Skin epidermis (tissue), 12 donors: ENCODE measurements around the gene CFAP97D1.

ENCODE experiments used
- H3K27ac ChIP-seq, 21 experiments: fragments of 200-600 bp; sonication (generic) in 11 of 21; one replicate each; pipeline ENCODE4 v1.5.0; 2020; ENCODE audit warnings: mild to moderate bottlenecking in 3 of 21, inconsistent platforms in 2 of 21, moderate library complexity in 2 of 21
- H3K4me3 ChIP-seq, 7 experiments: fragments of 200-600 bp; sonication (generic) in 2 of 7; one replicate each; pipeline ENCODE4 v1.5.0; 2020; ENCODE audit warnings: inconsistent platforms in 2 of 7, mild to moderate bottlenecking in 2 of 7, moderate library complexity in 1 of 7

The CFAP97D1 gene

DNA sequence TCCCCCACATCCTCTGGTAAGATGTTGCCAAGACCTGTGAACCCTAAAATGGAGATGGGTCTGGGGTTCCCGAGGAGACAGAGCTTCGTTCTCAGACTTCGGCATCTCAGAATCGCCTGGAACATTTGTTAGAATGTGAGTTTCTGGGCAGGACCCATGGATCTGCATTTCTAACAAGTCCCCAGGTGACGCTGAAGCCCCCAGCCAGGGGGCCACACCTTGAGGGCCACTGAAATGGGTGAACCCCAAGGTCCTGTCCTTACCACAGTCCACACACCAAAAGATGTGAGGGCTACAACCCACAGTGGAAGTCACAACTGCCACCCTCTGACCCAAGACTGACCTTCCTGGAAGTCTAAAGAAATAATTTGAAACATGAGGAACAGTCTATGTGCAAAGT is 38.7 kb downstream of the CFAP97D1 start:
- Histone ChIP-seq H3K4me3 (no peak overlapping the region), H3K27ac (no peak overlapping the region)

DNA sequence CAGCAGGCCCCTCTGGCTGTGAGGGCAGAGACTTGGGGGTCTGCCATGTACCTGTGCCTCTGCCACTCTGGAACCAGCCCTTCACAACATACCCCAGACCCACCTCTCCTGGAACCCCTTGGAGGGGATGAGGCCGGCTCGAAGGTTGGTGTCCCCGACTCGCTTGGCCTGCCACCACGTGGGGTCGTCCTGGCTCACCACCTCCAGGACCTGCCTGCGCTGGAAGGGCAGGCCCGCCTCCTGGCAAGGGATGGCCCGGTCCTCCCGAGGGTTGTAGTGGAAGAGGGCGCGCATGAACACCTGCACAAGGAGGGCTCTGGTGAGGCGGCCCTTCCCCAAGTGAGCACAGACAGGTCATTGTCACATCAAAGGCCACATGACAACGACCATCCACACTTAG is 40.5 kb downstream of the CFAP97D1 start:
- no peak overlapping the region for H3K27ac ChIP-seq

GRCh38 chr17:43822570-43823190 is 42.4 kb downstream of the CFAP97D1 start:
- Histone ChIP-seq H3K27ac (no peak overlapping the region), H3K4me3 (no peak overlapping the region)

More for the DNA sequence above, 40.5 kb downstream of the CFAP97D1 start:
- no peak overlapping the region for H3K4me3 ChIP-seq

- Histone ChIP-seq H3K27ac (no peak overlapping the region), H3K4me3 (no peak overlapping the region)
Observed at GRCh38 chr17:43823350-43824084, 43.3 kb downstream of the CFAP97D1 start.

DNA sequence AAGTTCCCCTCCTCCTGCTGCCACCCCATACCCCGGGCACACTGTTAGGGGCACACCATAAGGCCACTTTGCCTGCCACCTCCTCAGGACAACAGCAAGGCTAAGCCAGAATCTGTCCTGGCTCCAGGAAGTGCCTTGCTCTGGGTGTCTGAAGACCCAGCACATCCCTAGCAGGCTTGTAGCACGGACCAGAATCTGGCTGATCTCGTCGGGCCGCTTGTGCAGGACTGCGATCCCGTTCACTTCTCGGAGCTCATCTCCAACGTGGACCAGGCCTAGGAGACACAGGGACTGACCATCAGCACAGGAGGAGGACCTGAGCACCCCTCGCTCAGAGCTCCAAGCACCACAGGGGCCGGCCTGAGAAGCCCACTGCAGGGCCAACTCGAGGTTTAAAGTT is 45.3 kb downstream of the CFAP97D1 start:
- no peak overlapping the region for H3K27ac ChIP-seq
- H3K4me3 ChIP-seq: no peak overlapping the region

GRCh38 chr17:43826206-43826605 is 46.0 kb downstream of the CFAP97D1 start:
- Histone ChIP-seq H3K27ac (no peak overlapping the region), H3K4me3 (no peak overlapping the region)

DNA sequence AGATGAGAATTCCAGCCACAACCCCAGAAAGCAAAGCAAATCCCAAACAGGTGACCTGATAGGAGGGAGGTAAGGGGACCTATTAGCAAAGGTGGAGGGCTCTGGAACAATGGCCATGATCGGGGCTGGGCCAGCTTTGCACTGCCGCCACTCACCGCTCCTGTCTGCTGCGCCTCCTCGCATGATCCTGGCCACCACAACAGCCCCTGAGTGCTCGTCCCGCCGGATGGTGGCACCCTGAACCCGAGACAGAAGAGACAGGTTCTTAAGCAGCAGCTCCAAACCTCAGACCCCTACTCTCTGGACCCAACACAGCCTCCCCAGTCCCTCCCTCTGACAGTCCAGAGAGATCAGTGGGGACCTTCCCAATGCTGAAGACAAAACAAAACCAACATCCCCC is 47.4 kb downstream of the CFAP97D1 start:
- Histone ChIP-seq H3K27ac (no peak overlapping the region), H3K4me3 (no peak overlapping the region)

GRCh38 chr17:43829738-43830137 is 49.5 kb downstream of the CFAP97D1 start:
- no peak overlapping the region for H3K4me3 ChIP-seq
- H3K27ac ChIP-seq: no peak overlapping the region

DNA sequence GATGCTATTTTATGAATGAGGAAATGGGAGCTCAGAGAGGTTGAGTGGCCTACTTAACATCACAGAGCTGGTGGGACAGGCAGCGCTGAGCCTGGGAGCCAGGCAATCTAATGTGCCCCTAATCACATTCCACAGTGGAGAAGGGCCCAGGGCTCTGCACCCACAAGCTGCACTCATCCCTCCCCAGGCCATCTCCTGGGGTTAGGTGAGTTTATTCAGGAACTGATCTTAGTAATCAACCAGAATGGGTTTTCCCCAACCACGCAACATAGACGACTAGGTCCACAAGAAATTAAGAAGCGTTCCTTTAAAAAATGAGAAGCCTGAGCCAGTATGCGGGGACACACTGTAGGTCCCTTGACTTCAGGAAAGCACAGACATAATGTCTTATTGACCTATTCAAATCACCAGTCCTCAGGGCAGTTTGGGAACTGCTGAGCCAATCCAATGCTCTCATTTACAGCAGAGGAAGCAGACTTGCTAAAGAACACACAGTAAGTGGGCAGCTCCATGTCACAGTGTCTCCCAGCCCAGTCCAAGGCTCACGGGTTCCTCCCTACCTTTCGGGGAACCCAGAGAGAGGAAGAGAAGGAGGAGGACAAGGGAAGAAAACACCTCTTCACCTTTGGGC is 50.4 kb downstream of the CFAP97D1 start:
- Histone ChIP-seq H3K27ac (no peak overlapping the region), H3K4me3 (no peak overlapping the region)

DNA sequence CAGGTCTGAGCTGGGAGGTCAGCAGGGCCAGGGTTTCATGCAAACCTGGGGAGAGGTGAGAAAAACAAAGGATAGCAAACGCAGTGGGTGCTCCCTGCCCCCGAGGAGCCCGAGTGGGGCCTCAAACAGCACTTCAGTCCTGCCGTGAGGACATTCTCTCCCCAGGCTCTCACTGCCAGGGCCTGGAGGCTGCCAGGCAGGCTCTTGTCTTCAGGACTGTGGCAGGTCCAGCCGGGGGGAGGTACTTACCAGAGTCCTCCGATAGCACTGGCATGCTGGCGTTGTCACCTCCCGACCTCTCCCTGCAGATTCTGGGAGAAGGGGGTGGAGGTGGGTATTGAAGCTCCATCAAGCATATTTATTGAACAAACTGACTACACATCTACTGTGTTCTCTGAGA is 51.4 kb downstream of the CFAP97D1 start:
- no peak overlapping the region for H3K27ac ChIP-seq
- peak overlapping the region in 1 of 7 experiments; percentile 77 for H3K4me3 ChIP-seq

DNA sequence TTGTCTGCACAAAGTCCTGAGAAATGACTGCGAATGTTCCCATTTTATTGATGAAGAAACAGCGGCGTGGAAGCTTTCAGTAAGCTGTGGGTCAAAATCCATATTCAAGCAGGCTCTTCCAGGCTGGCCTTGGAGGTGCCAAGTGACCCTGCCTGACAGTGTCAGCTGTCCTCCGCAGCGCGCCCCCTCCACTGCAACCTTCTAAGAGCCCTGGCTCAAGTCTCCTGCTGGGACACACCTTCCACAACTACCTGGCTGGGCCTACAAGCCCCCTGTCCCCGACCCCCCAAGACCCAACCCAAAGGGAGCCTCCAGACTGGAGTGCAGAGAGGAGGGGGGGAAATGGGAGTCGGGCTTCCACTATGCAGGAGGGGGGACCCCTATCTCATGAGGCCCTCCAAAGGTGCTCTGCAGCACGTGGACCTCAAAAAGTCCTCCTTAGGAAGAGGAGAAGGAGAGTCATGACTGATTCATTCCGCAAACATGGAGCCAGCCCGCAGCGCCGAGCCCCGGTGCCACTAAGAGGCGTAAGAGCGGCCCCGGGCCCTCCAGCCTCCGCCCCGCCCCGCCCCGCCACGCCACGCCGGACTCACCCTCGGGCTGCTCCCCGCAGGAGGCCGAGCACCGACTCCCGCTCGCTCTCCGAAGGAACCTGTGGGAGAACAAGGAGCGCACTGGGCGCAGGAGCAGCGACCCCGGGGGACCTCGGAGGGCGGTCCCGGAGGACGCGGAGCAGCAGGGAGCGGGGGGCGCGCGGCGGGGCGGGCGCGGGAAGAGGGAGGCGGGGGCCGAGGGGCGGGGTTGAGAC is 52.1 kb downstream of the CFAP97D1 start:
- Histone ChIP-seq H3K27ac (peak overlapping the region in 20 of 21 experiments; percentile 6 to 84 (median 70)), H3K4me3 (peak overlapping the region; percentile 66 to 81 (median 75))

DNA sequence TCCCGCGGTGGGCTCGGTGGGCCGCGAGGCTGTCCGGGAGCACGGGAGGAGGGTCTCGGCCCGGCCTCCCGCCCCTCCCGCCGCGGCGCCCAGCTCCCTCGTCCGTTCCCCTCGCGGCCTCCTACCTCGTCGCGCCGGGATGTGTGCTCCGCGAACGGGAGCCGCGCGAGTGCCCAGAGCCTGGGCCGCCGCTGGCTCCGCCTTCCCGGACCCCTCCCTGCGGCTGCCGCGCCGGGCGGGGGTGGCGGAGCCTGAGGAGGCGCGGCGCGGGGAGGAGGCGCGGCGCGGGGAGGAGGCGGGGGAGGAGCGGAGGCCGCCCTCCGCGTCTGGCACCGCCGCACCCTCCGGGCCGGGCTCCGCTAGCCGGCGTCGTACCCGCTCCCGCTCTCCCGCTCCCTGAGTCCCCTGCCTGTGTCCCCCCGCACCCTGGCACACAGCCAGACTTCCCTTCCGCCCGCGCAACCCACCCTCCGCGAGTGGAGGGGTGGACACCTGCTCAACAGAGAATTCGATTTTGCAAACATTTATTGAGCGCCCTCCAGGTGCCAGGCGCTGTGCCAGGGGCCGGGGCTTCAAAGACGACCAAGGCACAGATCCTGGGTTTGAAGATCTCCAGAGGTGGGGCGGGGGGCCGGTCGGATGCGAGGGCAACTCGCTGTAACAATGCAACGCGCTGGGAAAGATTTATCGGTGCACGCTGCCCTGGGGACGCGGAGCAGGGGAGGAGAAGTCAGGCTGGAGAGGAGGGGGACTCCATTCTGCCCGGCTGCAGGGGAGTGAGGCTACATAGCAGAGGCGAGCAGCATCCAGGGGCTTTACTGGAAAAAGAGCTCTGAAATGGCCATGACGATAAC is 53.0 kb downstream of the CFAP97D1 start, which contains the start of gene MPP3:
Gene MPP3, minus strand, starts transcription at position 171 of the 854 bp plus-strand sequence. CDS start 1,240 bp downstream, outside the sequence.
- Histone ChIP-seq H3K4me3 (peak within 1 kb of the TSS; percentile 66 to 81 (median 75)), H3K27ac (peak within 1 kb of the TSS in 20 of 21 experiments; percentile 6 to 84 (median 70))

DNA sequence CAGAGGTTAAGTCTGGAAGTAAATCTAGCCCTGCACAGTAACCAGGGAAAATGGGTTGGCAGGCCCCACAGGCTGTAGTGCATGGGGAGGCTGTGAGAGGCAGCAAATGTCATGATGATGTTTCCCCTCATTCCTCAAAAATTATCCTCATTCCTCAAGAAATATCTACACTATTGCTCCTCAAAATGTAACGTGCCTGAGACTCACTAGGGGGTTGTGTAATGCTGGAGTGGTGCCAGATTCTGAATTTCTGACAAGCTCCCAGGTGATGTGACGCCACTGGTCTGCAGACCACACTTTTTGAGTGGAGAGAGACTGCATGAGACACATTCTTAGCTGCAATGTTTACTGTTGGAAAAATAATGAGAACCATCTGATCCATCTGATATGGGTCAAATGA is 53.9 kb downstream of the CFAP97D1 start:
- Histone ChIP-seq H3K4me3 (no peak overlapping the region), H3K27ac (no peak overlapping the region)
